ENCODE results near the gene AGO4.

DNA sequence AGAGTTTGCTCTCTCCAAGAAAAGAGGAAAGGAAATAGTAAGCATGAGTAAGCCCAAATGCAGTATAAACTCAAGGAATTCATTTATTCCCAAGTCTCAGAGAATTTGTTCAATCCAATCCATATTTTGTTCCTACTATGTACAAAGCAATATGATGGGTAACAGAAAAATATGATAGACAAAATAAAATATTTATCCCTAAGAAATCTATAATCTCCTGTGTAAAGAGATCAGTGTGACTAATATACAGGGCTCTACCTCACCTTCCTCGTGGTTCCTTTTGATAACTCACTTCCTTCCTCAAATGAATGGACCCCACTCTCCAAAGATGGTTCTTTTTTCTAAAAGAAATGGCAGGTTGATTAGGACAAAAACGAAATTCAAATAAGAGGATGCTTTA is 45.7 kb upstream of the AGO4 start:
- TF ChIP-seq, protein P1, sequence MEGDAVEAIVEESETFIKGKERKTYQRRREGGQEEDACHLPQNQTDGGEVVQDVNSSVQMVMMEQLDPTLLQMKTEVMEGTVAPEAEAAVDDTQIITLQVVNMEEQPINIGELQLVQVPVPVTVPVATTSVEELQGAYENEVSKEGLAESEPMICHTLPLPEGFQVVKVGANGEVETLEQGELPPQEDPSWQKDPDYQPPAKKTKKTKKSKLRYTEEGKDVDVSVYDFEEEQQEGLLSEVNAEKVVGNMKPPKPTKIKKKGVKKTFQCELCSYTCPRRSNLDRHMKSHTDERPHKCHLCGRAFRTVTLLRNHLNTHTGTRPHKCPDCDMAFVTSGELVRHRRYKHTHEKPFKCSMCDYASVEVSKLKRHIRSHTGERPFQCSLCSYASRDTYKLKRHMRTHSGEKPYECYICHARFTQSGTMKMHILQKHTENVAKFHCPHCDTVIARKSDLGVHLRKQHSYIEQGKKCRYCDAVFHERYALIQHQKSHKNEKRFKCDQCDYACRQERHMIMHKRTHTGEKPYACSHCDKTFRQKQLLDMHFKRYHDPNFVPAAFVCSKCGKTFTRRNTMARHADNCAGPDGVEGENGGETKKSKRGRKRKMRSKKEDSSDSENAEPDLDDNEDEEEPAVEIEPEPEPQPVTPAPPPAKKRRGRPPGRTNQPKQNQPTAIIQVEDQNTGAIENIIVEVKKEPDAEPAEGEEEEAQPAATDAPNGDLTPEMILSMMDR (IDR thresholded peaks at IDR 0.05): no peak
- no peak for TF ChIP-seq POLR2A (IDR thresholded peaks at IDR 0.05)
- no peak for TF ChIP-seq EP300 (IDR thresholded peaks at IDR 0.05)
- TF ChIP-seq POLR2AphosphoS5 (IDR thresholded peaks at IDR 0.05): no peak
